Right lobe of liver (tissue), 4 donors: ENCODE measurements around the gene SECISBP2.
A peak's percentile ranks its signal among the peaks of the same experiment; 100 is the strongest.

Source experiments
- POLR2A ChIP-seq: fragments of 450-650 bp; IDR thresholded peaks from one replicate; pipeline ENCODE4 v1.6.1; 2017; ENCODE audit warnings: antibody characterized with exemption, mild to moderate bottlenecking
- TF ChIP-seq, protein P1 (sequence below), 4 donors: fragments of 200-600 bp in 3 of 4; fragments of 450-650 bp in 1 of 4; IDR thresholded peaks; one replicate each; pipeline versions ENCODE4 v1.5.1 to v1.8.0; 2016 to 2022; ENCODE audit warnings: antibody characterized with exemption in 4 of 4, mild to moderate bottlenecking in 2 of 4
- donor health status: DM: no; HTN: no; CAD: no.
- donor health status: DM: no; HTN: no; CAD: no.
- donor health status: DM: no; HTN: yes; CAD: no.

- TF ChIP-seq POLR2A = no peak
- TF ChIP-seq, protein P1, sequence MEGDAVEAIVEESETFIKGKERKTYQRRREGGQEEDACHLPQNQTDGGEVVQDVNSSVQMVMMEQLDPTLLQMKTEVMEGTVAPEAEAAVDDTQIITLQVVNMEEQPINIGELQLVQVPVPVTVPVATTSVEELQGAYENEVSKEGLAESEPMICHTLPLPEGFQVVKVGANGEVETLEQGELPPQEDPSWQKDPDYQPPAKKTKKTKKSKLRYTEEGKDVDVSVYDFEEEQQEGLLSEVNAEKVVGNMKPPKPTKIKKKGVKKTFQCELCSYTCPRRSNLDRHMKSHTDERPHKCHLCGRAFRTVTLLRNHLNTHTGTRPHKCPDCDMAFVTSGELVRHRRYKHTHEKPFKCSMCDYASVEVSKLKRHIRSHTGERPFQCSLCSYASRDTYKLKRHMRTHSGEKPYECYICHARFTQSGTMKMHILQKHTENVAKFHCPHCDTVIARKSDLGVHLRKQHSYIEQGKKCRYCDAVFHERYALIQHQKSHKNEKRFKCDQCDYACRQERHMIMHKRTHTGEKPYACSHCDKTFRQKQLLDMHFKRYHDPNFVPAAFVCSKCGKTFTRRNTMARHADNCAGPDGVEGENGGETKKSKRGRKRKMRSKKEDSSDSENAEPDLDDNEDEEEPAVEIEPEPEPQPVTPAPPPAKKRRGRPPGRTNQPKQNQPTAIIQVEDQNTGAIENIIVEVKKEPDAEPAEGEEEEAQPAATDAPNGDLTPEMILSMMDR (IDR thresholded peaks at IDR 0.05) = peak in 2 of 4 donors; percentile 59 to 80
These were observed 960 bp downstream of the SECISBP2 start for GRCh38 chr9:89319015-89319905.
